ENCODE data around the gene GPR137. TPM values are rescaled to one million over a fixed set of nuclear protein-coding genes. Genes with fewer than 3 reads are reported as not detected.

Gene GPR137
- total and polyA plus RNA-seq, 9 of the 15 experiments (the other 6 are each of a cell fraction or from before 2014, with no cell fraction given): 0.32 to 26.7 (median 10.7) TPM

- no peak for TF ChIP-seq ZNF589 (CRISPR knock-in tag; IDR thresholded peaks at IDR 0.05; ENCODE audit: low read depth)
- TF ChIP-seq ZNF184 (CRISPR knock-in tag; IDR thresholded peaks at IDR 0.05): no peak
- TF ChIP-seq MTA2 (IDR thresholded peaks at IDR 0.05; ENCODE audit: low read depth): 0 out of 2 replicates have a peak, but pooled peaks have one; percentile 17
- TF ChIP-seq NR3C1 (CRISPR knock-in tag; IDR thresholded peaks at IDR 0.05): no peak
- TF ChIP-seq POLR2G (IDR thresholded peaks at IDR 0.05; ENCODE audit: low read depth, low read length): peak; percentile 89
- peak; percentile 17; the same call in 1 of the 2 replicates for TF ChIP-seq SIN3B (IDR thresholded peaks at IDR 0.05; ENCODE audit: low read depth)
- no peak for TF ChIP-seq NCOA6 (IDR thresholded peaks at IDR 0.05)
- no peak for TF ChIP-seq MAFG (tag; conservative IDR thresholded peaks at IDR 0.05)
- TF ChIP-seq ZFX (CRISPR knock-in tag; IDR thresholded peaks at IDR 0.05): peak; percentile 71
- TF ChIP-seq TEAD4 (IDR thresholded peaks at IDR 0.05; ENCODE audit: low read length): no peak
- no peak for TF ChIP-seq TEAD4 (CRISPR knock-in tag; IDR thresholded peaks at IDR 0.05; ENCODE audit: borderline replicate concordance)
- peak; percentile 97 for TF ChIP-seq NR2C2 (CRISPR knock-in tag; IDR thresholded peaks at IDR 0.05)
- peak; percentile 99 for TF ChIP-seq NR2C2 (tag; IDR thresholded peaks at IDR 0.05)
- no peak; the same call in 1 of the 2 replicates for TF ChIP-seq STAG1 (CRISPR knock-in tag; IDR thresholded peaks at IDR 0.05; ENCODE audit: borderline replicate concordance)
- peak; percentile 52; the same call in 1 of the 2 replicates for TF ChIP-seq CXXC5 (CRISPR knock-in tag; IDR thresholded peaks at IDR 0.05)
- no peak for TF ChIP-seq ZNF695 (CRISPR knock-in tag; IDR thresholded peaks at IDR 0.05)
- peak; percentile 58 for TF ChIP-seq TAF1 (IDR thresholded peaks at IDR 0.05; ENCODE audit: control insufficient read depth, extremely low read depth, insufficient read depth, low read length, severe bottlenecking)
- no peak for TF ChIP-seq ASH1L (IDR thresholded peaks at IDR 0.05; ENCODE audit: borderline replicate concordance, low read depth, partially characterized antibody)
- no peak for TF ChIP-seq ZBTB1 (CRISPR knock-in tag; IDR thresholded peaks at IDR 0.05; ENCODE audit: borderline replicate concordance, low read depth)
- TF ChIP-seq MCM7 (IDR thresholded peaks at IDR 0.05): no peak
- no peak for TF ChIP-seq GATAD2B (IDR thresholded peaks at IDR 0.05; ENCODE audit: borderline replicate concordance)
- no peak for TF ChIP-seq TCFL5 (CRISPR knock-in tag; conservative IDR thresholded peaks at IDR 0.05)
- no peak for TF ChIP-seq SMAD3 (CRISPR knock-in tag; conservative IDR thresholded peaks at IDR 0.05)
- no peak for TF ChIP-seq ZNF445 (CRISPR knock-in tag; IDR thresholded peaks at IDR 0.05; ENCODE audit: low read depth)
- no peak for TF ChIP-seq FOXK2 (conservative IDR thresholded peaks at IDR 0.05 in 1 of 2, IDR thresholded peaks at IDR 0.05 in 1 of 2; ENCODE audit: low read depth in 2 of 2)
- no peak for TF ChIP-seq POLR2AphosphoS2 (IDR thresholded peaks at IDR 0.05; ENCODE audit: low read length)
- TF ChIP-seq ZNF280A (IDR thresholded peaks at IDR 0.05; ENCODE audit: low read depth, partially characterized antibody): no peak
- no peak for TF ChIP-seq ATF4 (CRISPR knock-in tag; IDR thresholded peaks at IDR 0.05)
- no peak for TF ChIP-seq XRCC3 (IDR thresholded peaks at IDR 0.05)
Observed at GRCh38 chr11:64305691-64306562, 20.3 kb downstream of the GPR137 start (continued).
